GM12891 (cell line): Measurements from ENCODE around the gene KLK8.

Source experiments
- PAX5 ChIP-seq: IDR thresholded peaks from 2 replicates; pipeline ENCODE4 v1.6.1; 2011; ENCODE audit warnings: low read length, moderate library complexity, mild to moderate bottlenecking; ENCODE audit not compliant: insufficient read depth, severe bottlenecking
- POLR2A ChIP-seq: IDR thresholded peaks from 2 replicates; pipeline ENCODE4 v1.6.1; 2011; ENCODE audit warnings: low read depth, low read length, control low read depth
- POLR2AphosphoS5 ChIP-seq: IDR thresholded peaks from 2 replicates; pipeline ENCODE4 v1.6.1; 2011; ENCODE audit warnings: low read depth, low read length, control low read depth
- TAF1 ChIP-seq: IDR thresholded peaks from 2 replicates; pipeline ENCODE4 v1.6.1; 2011; ENCODE audit warnings: low read depth, low read length, control low read depth

DNA sequence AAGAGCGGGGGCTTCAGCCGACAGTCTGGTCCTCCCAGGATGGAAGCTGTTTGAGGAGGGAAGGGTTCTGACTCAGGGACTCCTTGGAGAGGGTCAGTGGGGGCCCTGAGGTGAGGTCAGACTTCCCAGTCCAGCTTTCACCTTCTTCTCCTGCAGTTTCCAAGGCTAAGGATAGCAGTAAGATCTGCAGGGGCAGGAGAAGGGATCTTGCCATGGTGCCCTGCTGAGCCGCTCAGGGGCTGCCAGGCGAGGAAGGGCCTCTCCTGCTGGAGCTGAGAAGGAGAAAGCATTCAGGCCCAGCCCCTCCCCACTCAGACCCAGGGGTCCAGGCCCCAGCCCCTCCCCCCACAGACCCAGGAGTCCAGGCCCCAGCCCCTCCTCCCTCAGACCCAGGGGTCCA, 19.2 kb downstream of the KLK8 start:
- TF ChIP-seq POLR2A: no peak
- no peak for TF ChIP-seq POLR2AphosphoS5
- TF ChIP-seq PAX5: no peak
- no peak for TF ChIP-seq TAF1
